ENCODE data around the gene AREL1. TPM values are rescaled to one million over a fixed set of nuclear protein-coding genes. Genes with fewer than 3 reads are reported as not detected.

The AREL1 gene
- total RNA-seq, 1 donor from 2014 or later = 21.8 TPM

DNA sequence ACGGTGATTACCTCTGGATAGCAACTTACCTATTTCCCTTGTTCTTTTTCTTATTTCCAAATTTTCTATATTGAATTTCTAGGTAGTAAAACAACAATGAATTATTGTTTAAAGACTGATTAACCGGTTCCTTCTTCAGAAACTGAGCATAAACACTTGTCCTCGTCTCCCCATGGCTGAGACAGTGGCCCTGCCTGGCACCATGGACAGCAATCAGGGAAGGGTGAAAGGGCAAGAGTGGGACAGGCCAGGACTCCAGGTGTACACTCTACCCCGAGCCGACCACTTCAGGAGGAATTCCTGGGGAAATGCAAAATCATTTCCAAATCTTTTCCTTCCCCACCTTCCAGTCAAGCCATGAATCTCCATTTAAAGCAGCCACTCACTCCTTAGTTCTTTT is 52.0 kb downstream of the AREL1 start:
- DNase-seq (ENCODE audit: low read depth in 2 of 2) = no peak

DNA sequence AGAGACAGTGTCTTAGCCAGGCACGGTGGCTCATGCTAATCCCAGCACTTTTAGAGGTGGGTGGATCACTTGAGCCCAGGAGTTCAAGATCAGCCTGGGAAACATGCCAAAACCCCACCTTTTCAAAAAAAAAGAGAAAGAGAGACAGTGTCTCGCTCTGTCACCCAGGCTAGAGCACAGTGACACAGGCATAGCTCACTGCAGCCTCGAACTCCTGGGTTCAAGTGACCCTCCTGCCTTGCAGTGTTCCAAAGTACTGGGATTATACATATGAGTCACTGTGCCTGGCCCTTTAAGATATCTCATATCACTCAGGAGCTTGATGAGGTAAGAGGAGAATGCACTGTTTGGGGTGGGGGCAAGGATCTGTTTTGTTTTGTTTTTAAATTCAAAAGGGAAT is 52.7 kb downstream of the AREL1 start:
- no peak for DNase-seq (ENCODE audit: low read depth in 2 of 2)

DNA sequence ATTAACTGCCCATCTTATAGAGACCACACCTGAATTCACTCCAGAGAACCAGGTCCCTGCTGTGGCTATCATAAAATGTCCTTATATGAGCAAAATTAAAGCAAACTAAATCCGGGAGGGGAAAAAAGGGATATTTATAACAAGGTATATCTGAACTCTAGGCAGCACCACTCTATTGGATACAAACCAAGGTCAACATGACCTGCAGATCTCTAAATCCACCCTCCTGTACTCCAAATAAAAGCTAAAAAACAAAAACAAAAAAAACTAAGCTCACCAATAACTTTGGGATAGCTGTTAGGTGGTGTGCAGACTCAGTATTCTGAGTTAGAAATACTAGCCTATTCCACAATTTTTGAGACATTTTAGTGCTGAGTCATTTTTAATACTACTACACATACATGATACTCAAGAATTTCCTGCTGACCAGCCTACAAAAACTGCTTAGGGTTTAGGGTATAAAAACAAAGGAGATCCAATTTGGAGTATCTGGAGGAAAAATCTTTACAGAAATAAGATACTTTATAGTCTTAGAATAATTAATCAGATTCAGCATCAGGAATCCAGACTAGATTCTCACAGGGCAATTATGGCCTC is 54.2 kb downstream of the AREL1 start:
- DNase-seq (ENCODE audit: low read depth in 2 of 2) = peak in 1 of 2 donors; percentile 32

DNA sequence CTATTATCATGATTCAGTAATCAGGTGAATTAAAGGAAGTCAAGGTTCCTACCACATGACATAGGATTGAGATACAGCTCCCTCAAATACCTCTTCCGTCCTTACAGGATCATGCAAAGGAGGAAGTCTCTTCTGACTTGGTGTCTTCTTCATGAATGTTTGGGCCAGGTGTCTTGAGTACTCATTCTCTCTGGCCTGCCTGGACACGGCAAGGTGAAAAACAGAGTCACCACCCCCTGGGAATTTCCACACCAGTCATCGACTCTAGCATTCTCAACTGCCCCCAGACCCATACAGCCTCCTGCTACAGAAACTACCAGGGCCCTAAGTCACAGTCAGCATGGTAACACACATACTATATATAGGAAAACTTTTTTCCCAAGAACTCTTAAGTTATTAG is 55.9 kb downstream of the AREL1 start:
- no peak for DNase-seq (ENCODE audit: low read depth in 2 of 2)

- no peak for DNase-seq (ENCODE audit: low read depth in 2 of 2)
Observed at GRCh38 chr14:74655599-74656395, 57.1 kb downstream of the AREL1 start.

- no peak for DNase-seq (ENCODE audit: low read depth in 2 of 2)
Observed at GRCh38 chr14:74654931-74655330, 57.9 kb downstream of the AREL1 start.

DNA sequence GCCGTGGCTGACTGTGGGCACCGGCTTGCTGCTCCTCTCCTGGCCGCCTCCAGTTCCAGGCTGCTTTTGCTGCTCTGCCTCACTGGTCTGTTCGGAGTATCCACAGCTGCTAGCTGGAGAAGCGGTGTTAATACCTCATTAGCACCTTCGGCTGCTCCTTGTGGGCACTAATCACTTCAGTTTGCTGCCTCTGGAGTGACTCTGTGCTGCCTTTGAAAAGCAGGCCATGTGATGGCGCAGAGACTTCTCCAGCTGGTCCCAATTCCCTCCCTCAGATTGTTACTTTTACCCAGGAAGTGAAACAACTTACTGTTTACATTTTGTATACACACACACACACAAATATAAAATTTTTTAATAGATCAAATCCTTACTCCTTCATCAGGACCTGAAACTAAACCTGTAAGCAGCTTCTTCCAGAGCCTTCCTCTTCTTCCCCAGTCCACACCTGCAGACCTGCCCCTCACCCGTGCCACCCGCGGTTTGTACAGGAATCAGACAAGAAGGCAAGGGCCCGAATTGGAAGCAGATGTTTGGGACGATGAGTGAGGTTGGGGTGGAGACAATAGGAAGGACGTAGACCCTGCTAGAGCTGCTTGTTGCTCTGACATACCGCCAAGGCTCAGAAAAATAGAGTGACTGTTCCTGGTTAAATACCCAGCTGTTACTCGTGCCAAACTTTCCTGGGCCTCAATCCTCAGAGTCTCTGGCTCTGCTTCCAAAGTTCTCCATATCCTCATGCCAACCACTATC is 59.3 kb downstream of the AREL1 start:
- DNase-seq (ENCODE audit: low read depth in 2 of 2) = no peak

DNA sequence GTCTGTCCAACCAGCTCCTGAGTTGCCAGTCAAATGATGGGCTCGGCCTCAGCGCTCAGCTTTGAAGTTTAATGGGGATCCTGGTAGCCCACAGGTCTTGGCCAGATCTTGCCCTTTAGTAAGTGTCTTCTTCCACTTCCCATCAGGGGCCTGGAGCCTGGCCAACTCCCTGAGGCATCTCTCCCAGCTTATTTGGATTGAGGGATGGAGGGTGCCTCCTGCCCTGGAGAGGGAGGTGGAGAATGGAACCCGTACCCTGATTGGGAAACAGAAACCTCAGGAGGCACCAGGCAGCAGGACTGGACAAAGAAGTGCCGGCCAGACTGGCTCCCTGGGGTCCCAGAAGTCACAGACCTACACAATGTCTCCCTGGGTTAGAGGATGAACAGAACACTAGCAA is 60.3 kb downstream of the AREL1 start:
- no peak for DNase-seq (ENCODE audit: low read depth in 2 of 2)

DNA sequence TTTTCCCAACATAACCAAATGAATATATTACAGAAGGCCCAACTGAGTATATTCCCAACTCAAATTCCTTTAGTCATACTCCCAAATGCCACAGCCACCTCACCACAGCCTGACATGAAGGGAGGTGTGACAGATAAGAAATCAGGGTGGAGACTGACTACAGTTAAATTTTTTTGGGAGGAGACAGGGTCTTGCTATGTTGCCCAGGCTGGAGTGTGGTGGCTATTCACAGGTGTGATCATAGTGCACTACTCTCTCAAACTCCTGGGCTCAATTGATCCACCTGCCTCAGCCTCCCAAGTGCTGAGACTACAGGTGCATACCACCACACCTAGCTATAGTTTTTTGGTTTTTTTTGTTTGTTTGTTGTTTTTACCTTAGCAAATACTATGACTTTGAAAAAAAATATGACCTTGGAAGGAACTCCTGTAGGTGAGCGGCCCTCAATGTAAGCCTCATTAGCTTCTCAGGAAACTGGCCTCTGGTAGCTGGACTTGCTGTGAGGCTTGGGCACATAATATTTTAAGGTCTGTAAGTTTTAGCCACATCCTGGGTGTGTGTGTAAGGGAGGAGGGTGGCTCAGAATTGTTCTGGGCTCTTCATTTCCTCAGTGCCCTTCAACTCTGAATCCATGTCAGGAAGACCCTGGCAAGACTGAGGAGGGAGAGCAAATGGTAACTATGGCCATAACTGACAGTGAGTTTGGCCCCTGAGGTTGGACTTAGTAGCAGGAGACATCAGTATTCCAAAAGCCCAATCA is 61.8 kb downstream of the AREL1 start:
- no peak for DNase-seq (ENCODE audit: low read depth in 2 of 2)

DNA sequence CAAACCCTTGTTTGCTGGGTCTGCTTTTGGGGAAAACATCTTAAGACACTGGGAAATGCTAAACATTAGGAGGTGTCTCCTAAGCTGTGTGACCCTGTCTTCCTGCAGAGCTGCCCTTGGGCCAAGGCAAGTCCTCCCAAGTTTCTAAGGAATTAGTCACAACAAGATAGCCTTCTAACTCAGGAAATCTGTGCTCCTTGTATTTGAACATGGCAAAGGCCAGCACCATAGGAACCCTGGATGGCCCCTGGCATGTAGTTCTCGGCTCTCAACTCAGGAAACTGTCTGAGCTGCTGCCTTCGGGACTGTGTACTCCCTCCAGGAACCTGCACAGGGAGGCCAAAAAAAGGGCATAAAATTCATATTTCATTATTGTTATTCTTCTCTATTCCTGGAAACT is 63.2 kb downstream of the AREL1 start:
- DNase-seq (ENCODE audit: low read depth in 2 of 2) = peak in 1 of 2 donors; percentile 58

DNA sequence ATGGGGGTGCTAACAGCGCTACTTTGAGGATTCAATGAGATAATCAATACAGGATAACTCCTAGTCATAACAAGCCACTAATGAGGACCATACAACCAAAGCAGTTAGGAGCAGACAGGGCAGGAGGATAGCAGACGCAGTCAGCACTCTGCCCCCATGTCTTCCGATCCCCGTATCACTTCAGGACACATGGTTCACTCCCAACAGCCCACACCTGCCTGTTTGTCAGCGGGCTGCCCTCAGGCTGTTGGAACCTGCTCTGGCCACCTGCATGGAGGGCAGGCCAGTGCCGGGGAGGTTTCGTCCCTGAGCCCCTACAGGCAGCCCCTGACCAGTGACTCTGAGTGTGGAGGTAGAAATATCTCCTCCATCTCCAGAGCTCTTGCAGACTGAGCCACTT is 63.7 kb downstream of the AREL1 start:
- DNase-seq (ENCODE audit: low read depth in 2 of 2) = no peak

- no peak for DNase-seq (ENCODE audit: low read depth in 2 of 2)
Observed at GRCh38 chr14:74648601-74649000, 64.3 kb downstream of the AREL1 start.

GRCh38 chr14:74647678-74648461 is 65.0 kb downstream of the AREL1 start:
- no peak for DNase-seq (ENCODE audit: low read depth in 2 of 2)

GRCh38 chr14:74647061-74647677 is 65.7 kb downstream of the AREL1 start:
- DNase-seq (ENCODE audit: low read depth in 2 of 2) = no peak

DNA sequence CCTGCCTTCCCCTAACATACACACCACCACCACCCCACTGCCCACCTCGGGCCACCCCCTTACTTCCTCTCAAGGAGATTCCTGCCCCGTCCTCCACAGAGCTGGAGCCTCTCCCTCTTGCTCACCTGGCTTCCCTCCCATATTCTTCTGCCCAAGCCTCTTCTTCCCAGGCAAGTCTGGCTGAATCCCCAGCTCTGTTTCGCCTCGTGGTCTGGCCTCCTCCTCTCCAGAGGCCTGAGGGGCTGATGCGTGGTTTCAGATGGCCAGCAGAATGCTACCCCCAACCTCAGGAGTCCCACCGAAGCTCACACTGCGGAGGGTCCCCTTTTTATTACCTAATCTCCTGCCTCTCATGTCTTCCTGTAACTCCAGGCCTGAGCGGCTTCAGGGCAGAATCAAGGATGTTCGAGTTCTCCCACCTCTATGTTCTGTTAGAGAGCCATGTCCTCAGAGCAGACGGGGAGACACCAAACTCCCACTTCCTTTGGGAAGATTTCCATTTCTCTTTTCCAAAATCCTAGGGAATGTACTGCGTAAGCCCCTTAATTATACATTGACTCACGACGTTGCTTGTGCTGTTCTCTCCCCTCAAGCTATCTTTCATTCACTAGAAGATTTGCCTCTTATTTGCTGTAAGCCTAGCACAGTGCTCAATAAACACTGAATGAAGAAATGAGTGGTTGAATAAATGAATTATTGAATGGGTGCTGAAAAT is 67.0 kb downstream of the AREL1 start:
- DNase-seq (ENCODE audit: low read depth in 2 of 2) = no peak

GRCh38 chr14:74645244-74645643 is 67.6 kb downstream of the AREL1 start:
- DNase-seq (ENCODE audit: low read depth in 2 of 2) = no peak

DNA sequence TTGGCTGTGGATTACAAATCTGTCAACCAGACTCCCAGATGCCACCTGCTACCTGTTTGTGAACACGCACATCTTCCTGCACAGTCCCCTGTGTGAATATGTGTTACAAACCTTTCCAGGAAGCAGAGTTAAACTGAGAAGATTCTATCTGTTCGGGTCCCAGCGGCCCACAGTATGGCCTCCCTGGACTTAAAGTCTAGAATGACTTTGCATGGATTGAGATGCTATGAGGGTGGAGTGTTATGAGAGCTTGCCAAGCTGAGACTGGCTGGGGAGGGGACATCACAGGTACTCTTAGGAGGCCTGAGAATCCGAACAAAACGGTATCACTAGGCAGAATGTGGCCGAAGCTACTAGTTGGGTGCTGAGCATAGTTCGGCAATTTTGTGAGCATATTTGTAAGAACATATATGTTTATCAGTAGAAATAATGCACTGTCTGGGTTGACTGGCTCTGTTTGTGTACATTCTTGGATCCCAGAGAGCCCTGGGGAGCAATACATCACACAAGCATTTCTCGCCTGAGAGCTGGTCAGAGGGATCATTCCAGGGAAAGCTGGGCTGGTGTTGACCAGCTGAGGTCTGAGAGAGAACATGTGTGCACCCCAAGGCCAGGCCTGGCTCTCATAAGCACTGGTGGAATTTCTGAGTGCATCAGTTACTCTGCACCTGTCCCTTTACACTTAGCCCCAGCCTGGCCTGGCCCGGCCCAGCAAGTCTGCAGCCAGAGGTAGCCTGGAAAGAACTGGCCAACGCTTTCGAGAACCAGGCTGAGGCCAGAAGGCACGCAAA is 71.1 kb downstream of the AREL1 start:
- DNase-seq (ENCODE audit: low read depth in 2 of 2) = no peak

DNA sequence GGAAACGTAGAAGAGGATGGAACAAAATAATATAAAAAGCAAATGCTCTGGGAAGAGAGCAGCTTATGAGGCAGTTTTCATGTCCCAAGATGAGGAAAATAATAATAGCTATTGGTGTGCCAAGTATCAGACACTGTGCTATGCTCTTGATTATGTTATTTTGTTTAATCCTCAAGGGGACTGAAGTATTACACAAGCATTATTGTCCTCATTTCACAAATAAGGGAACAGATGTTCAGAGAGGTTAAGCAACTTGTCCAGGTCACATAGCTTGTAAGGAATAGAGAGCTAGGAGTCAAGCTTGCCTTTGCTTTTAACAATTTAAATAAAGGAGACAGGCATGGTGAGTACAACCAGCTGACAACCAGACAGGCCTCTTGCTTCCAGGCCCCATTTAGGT is 73.9 kb downstream of the AREL1 start:
- no peak for DNase-seq (ENCODE audit: low read depth in 2 of 2)

DNA sequence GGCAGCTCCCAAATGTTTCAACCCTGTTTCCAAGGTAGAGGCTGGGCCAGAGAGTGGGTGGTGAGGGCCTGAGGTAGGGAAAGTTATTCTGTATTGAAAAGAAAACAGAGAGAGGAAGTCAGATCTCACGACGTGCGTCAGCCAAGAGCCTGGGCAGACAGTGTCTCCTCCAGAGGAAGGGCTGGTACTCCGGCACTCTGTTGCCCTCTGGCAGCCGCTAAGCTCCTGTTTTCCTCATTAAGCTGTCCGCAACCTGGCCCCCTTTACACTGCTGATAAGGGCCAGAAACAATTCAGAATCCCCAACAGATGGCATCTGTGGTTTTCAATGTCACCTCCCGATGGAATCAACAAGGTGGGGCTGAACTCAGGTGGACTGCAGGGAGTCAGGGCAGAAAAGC is 74.8 kb downstream of the AREL1 start:
- DNase-seq (ENCODE audit: low read depth in 2 of 2) = peak in 1 of 2 donors; percentile 74
